Epithelial cell of prostate (primary cell): ENCODE data around the gene NTNG1.

ENCODE experiments used
- DNase-seq: peaks from one replicate; pipeline ENCODE4 v3.0.0-alpha.2; 2011; ENCODE audit warnings: low read depth, low spot score
- H3K27ac ChIP-seq: fragments of 450-650 bp; 2 replicates; pipeline ENCODE4 v1.5.1; 2017; ENCODE audit warnings: mild to moderate bottlenecking

Gene NTNG1

GRCh38 chr1:107439567-107439966, 298.7 kb downstream of the NTNG1 start:
- DNase-seq: no peak
- no peak overlapping the region for H3K27ac ChIP-seq

GRCh38 chr1:107442551-107442950, 301.7 kb downstream of the NTNG1 start:
- H3K27ac ChIP-seq: no peak overlapping the region

GRCh38 chr1:107443027-107443426, 302.2 kb downstream of the NTNG1 start:
- no peak for DNase-seq
- H3K27ac ChIP-seq: no peak overlapping the region

More at GRCh38 chr1:107442551-107442950, 301.7 kb downstream of the NTNG1 start:
- no peak for DNase-seq

GRCh38 chr1:107443860-107444259, 303.0 kb downstream of the NTNG1 start:
- no peak for DNase-seq

GRCh38 chr1:107444302-107444701, 303.5 kb downstream of the NTNG1 start:
- no peak overlapping the region for H3K27ac ChIP-seq
- DNase-seq: no peak

More at GRCh38 chr1:107443860-107444259, 303.0 kb downstream of the NTNG1 start:
- no peak overlapping the region for H3K27ac ChIP-seq

GRCh38 chr1:107449326-107449725, 308.5 kb downstream of the NTNG1 start:
- no peak overlapping the region for H3K27ac ChIP-seq
- no peak for DNase-seq

- no peak for DNase-seq
- H3K27ac ChIP-seq: no peak overlapping the region
Observed at GRCh38 chr1:107450899-107451664, 310.2 kb downstream of the NTNG1 start.

GRCh38 chr1:107451715-107452114, 310.9 kb downstream of the NTNG1 start:
- no peak overlapping the region for H3K27ac ChIP-seq

GRCh38 chr1:107454791-107455190, 314.0 kb downstream of the NTNG1 start:
- DNase-seq: peak; percentile 73

More at GRCh38 chr1:107451715-107452114, 310.9 kb downstream of the NTNG1 start:
- no peak for DNase-seq

GRCh38 chr1:107457989-107458388, 317.1 kb downstream of the NTNG1 start:
- H3K27ac ChIP-seq: no peak overlapping the region
- DNase-seq: no peak

More at GRCh38 chr1:107454791-107455190, 314.0 kb downstream of the NTNG1 start:
- H3K27ac ChIP-seq: no peak overlapping the region

- no peak for DNase-seq
- H3K27ac ChIP-seq: no peak overlapping the region
Observed at GRCh38 chr1:107459204-107459904, 318.5 kb downstream of the NTNG1 start.

GRCh38 chr1:107460035-107460434, 319.2 kb downstream of the NTNG1 start:
- no peak overlapping the region for H3K27ac ChIP-seq
- DNase-seq: no peak

- no peak overlapping the region for H3K27ac ChIP-seq
- DNase-seq: no peak
Observed at GRCh38 chr1:107464827-107465226, 324.0 kb downstream of the NTNG1 start.

GRCh38 chr1:107467286-107467685, 326.4 kb downstream of the NTNG1 start:
- H3K27ac ChIP-seq: no peak overlapping the region
- DNase-seq: no peak

- DNase-seq: no peak
- no peak overlapping the region for H3K27ac ChIP-seq
Observed at GRCh38 chr1:107467811-107468210, 327.0 kb downstream of the NTNG1 start.

GRCh38 chr1:107473065-107473464, 332.2 kb downstream of the NTNG1 start:
- no peak for DNase-seq
- H3K27ac ChIP-seq: no peak overlapping the region

- DNase-seq: no peak
- H3K27ac ChIP-seq: no peak overlapping the region
Observed at GRCh38 chr1:107474877-107475612, 334.2 kb downstream of the NTNG1 start.

GRCh38 chr1:107477233-107477632, 336.4 kb downstream of the NTNG1 start:
- no peak overlapping the region for H3K27ac ChIP-seq
- DNase-seq: no peak

GRCh38 chr1:107479865-107480350, 339.1 kb downstream of the NTNG1 start:
- DNase-seq: no peak
- no peak overlapping the region for H3K27ac ChIP-seq

- DNase-seq: no peak
Observed at GRCh38 chr1:107480548-107481415, 339.9 kb downstream of the NTNG1 start.

More at GRCh38 chr1:107480548-107481415, 339.9 kb downstream of the NTNG1 start:
- no peak overlapping the region for H3K27ac ChIP-seq
